Measurements from ENCODE around the gene CCP110. TPM values are rescaled to one million over a fixed set of nuclear protein-coding genes. Genes with fewer than 3 reads are reported as not detected.

Gene CCP110
- total RNA-seq, 3 donors from 2014 or later (not counting 1 experiment from before 2014, with no cell fraction given): 14.1 to 18.0 (median 17.5) TPM

GRCh38 chr16:19598805-19599510, 75.2 kb downstream of the CCP110 start:
- H3K36me3 ChIP-seq (ENCODE audit: control insufficient read depth, insufficient read depth, low read length): peaks cover 20% of the 10 kb centered on the region
- no peak overlapping the region for H3K4me3 ChIP-seq (ENCODE audit: low read length)
- no peak overlapping the region for H3K27ac ChIP-seq (ENCODE audit: low read length)
- H3K4me1 Mint-ChIP-seq: peaks cover 0 to 10% of the 10 kb centered on the region in 2 donors
- H3K27me3 ChIP-seq (ENCODE audit: control insufficient read depth, insufficient read depth, low read length): no peaks in the 10 kb centered on the region
- H3K4me3 Mint-ChIP-seq: no peak overlapping the region
- DNase-seq: no peak
- TF ChIP-seq CTCF (IDR thresholded peaks at IDR 0.05): no peak
- no peak overlapping the region for H3K27ac Mint-ChIP-seq
- no peak for ATAC-seq
- H3K9me3 ChIP-seq (ENCODE audit: control insufficient read depth, insufficient read depth, low read length): no peaks in the 10 kb centered on the region
- WGBS (ENCODE audit: insufficient coverage): 94% methylated on average over 6 of the region's 6 CpGs
- peaks cover 9% of the 10 kb centered on the region for H3K36me3 Mint-ChIP-seq
- H3K4me1 ChIP-seq (ENCODE audit: control insufficient read depth, insufficient read depth, low read length): no peaks in the 10 kb centered on the region
- intact Hi-C loops (cut with micrococcal nuclease): loop anchor here (10.0 kb wide), 1 partner anchor 56 kb away; no protein-coding TSS in a partner anchor
- no peaks in the 10 kb centered on the region for H3K27me3 Mint-ChIP-seq (ENCODE audit: low read depth in 2 of 2)
- no peaks in the 10 kb centered on the region for H3K9me3 Mint-ChIP-seq

- no peak overlapping the region for H3K4me3 Mint-ChIP-seq
- no peaks in the 10 kb centered on the region for H3K9me3 ChIP-seq (ENCODE audit: control insufficient read depth, insufficient read depth, low read length)
These were observed 76.4 kb downstream of the CCP110 start for GRCh38 chr16:19599968-19600716.

GRCh38 chr16:19601083-19601976, 77.6 kb downstream of the CCP110 start:
- peak in 1 of 2 donors; percentile 71 for DNase-seq
- Mint-ChIP-seq H3K9me3 (no peaks in the 10 kb centered on the region), H3K36me3 (peaks cover 14% of the 10 kb centered on the region), H3K4me1 (peaks cover 0 to 10% of the 10 kb centered on the region in 2 donors), H3K4me3 (no peak overlapping the region), H3K27me3 (ENCODE audit: low read depth in 2 of 2) (no peaks in the 10 kb centered on the region), H3K27ac (no peak overlapping the region)
- Histone ChIP-seq H3K9me3 (ENCODE audit: control insufficient read depth, insufficient read depth, low read length) (no peaks in the 10 kb centered on the region), H3K4me3 (ENCODE audit: low read length) (no peak overlapping the region), H3K27me3 (ENCODE audit: control insufficient read depth, insufficient read depth, low read length) (no peaks in the 10 kb centered on the region), H3K27ac (ENCODE audit: low read length) (no peak overlapping the region), H3K36me3 (ENCODE audit: control insufficient read depth, insufficient read depth, low read length) (peaks cover 17% of the 10 kb centered on the region), H3K4me1 (ENCODE audit: control insufficient read depth, insufficient read depth, low read length) (no peaks in the 10 kb centered on the region)
- intact Hi-C loops (cut with micrococcal nuclease): loop anchor here (1.0 kb wide), 1 partner anchor 285 kb away; no protein-coding TSS in a partner anchor
- peak; percentile 38 for TF ChIP-seq CTCF (IDR thresholded peaks at IDR 0.05)
- ATAC-seq: no peak
- 82% methylated on average over 13 of the region's 13 CpGs for WGBS (ENCODE audit: insufficient coverage)

More at GRCh38 chr16:19599968-19600716, 76.4 kb downstream of the CCP110 start:
- Histone ChIP-seq H3K27ac (ENCODE audit: low read length) (no peak overlapping the region), H3K36me3 (ENCODE audit: control insufficient read depth, insufficient read depth, low read length) (peaks cover 17% of the 10 kb centered on the region), H3K4me3 (ENCODE audit: low read length) (no peak overlapping the region), H3K27me3 (ENCODE audit: control insufficient read depth, insufficient read depth, low read length) (no peaks in the 10 kb centered on the region), H3K4me1 (ENCODE audit: control insufficient read depth, insufficient read depth, low read length) (no peaks in the 10 kb centered on the region)
- Mint-ChIP-seq H3K9me3 (no peaks in the 10 kb centered on the region), H3K36me3 (peaks cover 9% of the 10 kb centered on the region), H3K27me3 (ENCODE audit: low read depth in 2 of 2) (no peaks in the 10 kb centered on the region), H3K27ac (no peak overlapping the region), H3K4me1 (peaks cover 0 to 10% of the 10 kb centered on the region in 2 donors)
- TF ChIP-seq CTCF (IDR thresholded peaks at IDR 0.05): no peak
- 97% methylated on average over 5 of the region's 5 CpGs for WGBS (ENCODE audit: insufficient coverage)
- ATAC-seq: no peak
- intact Hi-C loops (cut with micrococcal nuclease): loop anchor here (10.0 kb wide), 1 partner anchor 55 kb away; no protein-coding TSS in a partner anchor
- DNase-seq: no peak

Other genes with a start within 250 kb of the CCP110 start
- gene CLEC19A, start 238.2 kb upstream of the CCP110 start, total RNA-seq: not detected
- gene TMC5, start 106.1 kb upstream of the CCP110 start, total RNA-seq: not detected
- gene GDE1, start 1.8 kb upstream of the CCP110 start, total RNA-seq: 10 to 100 TPM; 35.5 to 40.4 (median 35.9) TPM
- 10 to 100 TPM; 37.4 to 53.5 (median 44.4) TPM for gene VPS35L, start 31.8 kb downstream of the CCP110 start, total RNA-seq
- 1 to 10 TPM; 5.6 to 8.0 (median 6.9) TPM for gene KNOP1, start 194.3 kb downstream of the CCP110 start, total RNA-seq
- 1 to 10 TPM in 1 of 3 donors, under 1 TPM in 2; 0.38 to 1.8 (median 0.68) TPM for gene IQCK, start 194.3 kb downstream of the CCP110 start, total RNA-seq

Measured in natural killer cell (primary cell).